HepG2 (cell line): ENCODE data around the gene IWS1. TPM values are rescaled to one million over a fixed set of nuclear protein-coding genes. Genes with fewer than 3 reads are reported as not detected.

Source experiments
- CREB1 ChIP-seq, 2 experiments: fragments of 450-650 bp in 1 of 2; IDR thresholded peaks; 2 replicates each; pipeline ENCODE4 v1.6.1; 2016 to 2017; ENCODE audit warnings: control low read depth in 1 of 2, mild to moderate bottlenecking in 1 of 2, missing compliant biosample characterization in 1 of 2, missing genetic modification characterization in 1 of 2
- EP300 ChIP-seq, 3 experiments: sonication (generic) in 1 of 3; formaldehyde crosslinking in 1 of 3; IDR thresholded peaks; 2 replicates each; pipeline versions ENCODE4 v1.5.1 to v1.6.1; 2011 to 2020; ENCODE audit warnings: low read depth in 2 of 3, low read length in 2 of 3, borderline replicate concordance in 1 of 3, improper control_type of control experiment in 1 of 3, mild to moderate bottlenecking in 1 of 3, missing genetic modification reagents in 1 of 3, moderate library complexity in 1 of 3
- HDAC1 ChIP-seq: sonication (generic); formaldehyde crosslinking; IDR thresholded peaks from 2 replicates; pipeline ENCODE4 v1.5.1; 2020; ENCODE audit warnings: mild to moderate bottlenecking, missing genetic modification reagents
- HMGXB3 ChIP-seq: sonication (generic); formaldehyde crosslinking; IDR thresholded peaks from 2 replicates; pipeline ENCODE4 v1.4.0; 2020; ENCODE audit warnings: missing genetic modification reagents, borderline replicate concordance
- IRX3 ChIP-seq: sonication (generic); formaldehyde crosslinking; IDR thresholded peaks from 2 replicates; pipeline ENCODE4 v1.8.1; 2023; ENCODE audit warnings: mild to moderate bottlenecking, low read depth, missing genetic modification reagents, borderline replicate concordance
- MAF1 ChIP-seq: sonication (generic); formaldehyde crosslinking; IDR thresholded peaks from 2 replicates; pipeline ENCODE4 v1.5.0; 2020; ENCODE audit warnings: missing genetic modification reagents, borderline replicate concordance
- NONO ChIP-seq, 2 experiments: fragments of 450-650 bp in 1 of 2; sonication (generic) in 1 of 2; formaldehyde crosslinking in 1 of 2; IDR thresholded peaks in 1 of 2; conservative IDR thresholded peaks in 1 of 2; 2 replicates each; pipeline versions ENCODE4 v1.6.1 to v1.8.0; 2017 to 2022; ENCODE audit warnings: mild to moderate bottlenecking in 1 of 2, missing genetic modification reagents in 1 of 2, moderate library complexity in 1 of 2
- PHF21A ChIP-seq: sonication (generic); formaldehyde crosslinking; IDR thresholded peaks from 2 replicates; pipeline ENCODE4 v1.5.0; 2020; ENCODE audit warnings: mild to moderate bottlenecking, missing genetic modification reagents
- POLR2AphosphoS5 ChIP-seq: IDR thresholded peaks from 2 replicates; pipeline ENCODE4 v1.6.1; 2012; ENCODE audit warnings: low read depth, low read length
- SIX1 ChIP-seq: sonication (generic); formaldehyde crosslinking; IDR thresholded peaks from 2 replicates; pipeline ENCODE4 v1.4.0; 2020; ENCODE audit warnings: missing genetic modification reagents, borderline replicate concordance
- SMAD1 ChIP-seq: sonication (generic); formaldehyde crosslinking; IDR thresholded peaks from 2 replicates; pipeline ENCODE4 v1.4.0; 2020; ENCODE audit warnings: missing genetic modification reagents, low read depth, mild to moderate bottlenecking, borderline replicate concordance
- ZBTB37 ChIP-seq: sonication (generic); formaldehyde crosslinking; IDR thresholded peaks from 2 replicates; pipeline ENCODE4 v1.4.0; 2020; ENCODE audit warnings: mild to moderate bottlenecking, missing genetic modification reagents
- ZNF101 ChIP-seq: sonication (generic); formaldehyde crosslinking; IDR thresholded peaks from 2 replicates; pipeline ENCODE4 v1.4.0; 2020; ENCODE audit warnings: mild to moderate bottlenecking, low read depth, missing genetic modification reagents, borderline replicate concordance
- ZNF329 ChIP-seq: sonication (generic); formaldehyde crosslinking; IDR thresholded peaks from 2 replicates; pipeline ENCODE4 v1.9.0; 2021; ENCODE audit warnings: low read depth, mild to moderate bottlenecking, missing genetic modification reagents
- ZNF33B ChIP-seq: sonication (generic); formaldehyde crosslinking; IDR thresholded peaks from 2 replicates; pipeline ENCODE4 v1.5.1; 2020; ENCODE audit warnings: mild to moderate bottlenecking, missing genetic modification reagents
- ZNF431 ChIP-seq: sonication (generic); formaldehyde crosslinking; IDR thresholded peaks from 2 replicates; pipeline ENCODE4 v1.9.0; 2022; ENCODE audit warnings: missing genetic modification reagents, low read depth, mild to moderate bottlenecking, borderline replicate concordance
- ZNF432 ChIP-seq: sonication (generic); formaldehyde crosslinking; IDR thresholded peaks from 2 replicates; pipeline ENCODE4 v1.5.0; 2020; ENCODE audit warnings: missing genetic modification reagents, mild to moderate bottlenecking, borderline replicate concordance
- ZNF576 ChIP-seq: sonication (generic); formaldehyde crosslinking; IDR thresholded peaks from 2 replicates; pipeline ENCODE4 v1.4.0; 2020; ENCODE audit warnings: mild to moderate bottlenecking, missing genetic modification reagents
- ZNF619 ChIP-seq: sonication (generic); formaldehyde crosslinking; IDR thresholded peaks from 2 replicates; pipeline ENCODE4 v1.4.0; 2020; ENCODE audit warnings: mild to moderate bottlenecking, missing genetic modification reagents
- ZNF670 ChIP-seq: sonication (generic); formaldehyde crosslinking; IDR thresholded peaks from 2 replicates; pipeline ENCODE4 v1.8.0; 2022; ENCODE audit warnings: mild to moderate bottlenecking, missing genetic modification reagents, borderline replicate concordance
- ZNF720 ChIP-seq: sonication (generic); formaldehyde crosslinking; IDR thresholded peaks from 2 replicates; pipeline ENCODE4 v1.4.0; 2020; ENCODE audit warnings: missing genetic modification reagents
- polyA plus RNA-seq, 8 experiments: library from polyadenylated mRNA; depleted of rRNA in 3 of 8; stranded (reverse) in 7 of 8; unstranded in 1 of 8; fragments of >200 nt; fragmentation: Illumina TruSeq in 4 of 8; extraction: Trizol in 4 of 8; gene quantifications; 2 replicates each; pipeline versions ENCODE4 v1.2.1 to v1.2.3, GENCODE V29; 2011 to 2016; ENCODE audit warnings: low read depth in 4 of 8, missing spikeins in 1 of 8, mixed read lengths in 1 of 8; ENCODE audit not compliant: insufficient read depth in 1 of 8
- total RNA-seq, 5 experiments: library from RNA; depleted of rRNA; stranded (reverse); fragments of >200 nt; fragmentation: Illumina TruSeq; extraction: Trizol; gene quantifications; 2 replicates each; pipeline ENCODE4 v1.2.3, GENCODE V29; 2016; ENCODE audit warnings: low read depth in 1 of 5

The IWS1 gene
- total and polyA plus RNA-seq, 2 of the 13 experiments (the other 11 are each of a cell fraction or from before 2014, with no cell fraction given) = 28.9 to 62.3 TPM

GRCh38 chr2:127454595-127455565 lies 71.4 kb downstream of the IWS1 start (continued):
- TF ChIP-seq HMGXB3 (CRISPR knock-in tag) = peak; percentile 95
- TF ChIP-seq ZNF432 (CRISPR knock-in tag) = no peak
- no peak; the same call in 1 of the 2 replicates for TF ChIP-seq IRX3 (CRISPR knock-in tag)
- peak; percentile 97 for TF ChIP-seq PHF21A (CRISPR knock-in tag)
- TF ChIP-seq ZNF576 (CRISPR knock-in tag) = 0 out of 2 replicates have a peak, but pooled peaks have one; percentile 53
- peak; percentile 55; the same call in 1 of the 2 replicates for TF ChIP-seq CREB1 (IDR thresholded peaks at IDR 0.05)
- TF ChIP-seq CREB1 (CRISPR knock-in tag; IDR thresholded peaks at IDR 0.05) = peak; percentile 82
- peak; percentile 86 for TF ChIP-seq HDAC1 (CRISPR knock-in tag)
- TF ChIP-seq ZNF431 (CRISPR knock-in tag) = peak; percentile 98
- TF ChIP-seq MAF1 (CRISPR knock-in tag) = no peak; the same call in 1 of the 2 replicates
- TF ChIP-seq ZNF670 (CRISPR knock-in tag) = peak; percentile 89; the same call in 1 of the 2 replicates
- TF ChIP-seq SMAD1 (CRISPR knock-in tag) = no peak
- TF ChIP-seq SIX1 (CRISPR knock-in tag) = peak; percentile 97
- peak; percentile 29; the same call in 1 of the 2 replicates for TF ChIP-seq ZNF619 (CRISPR knock-in tag)
- peak; percentile 45; the same call in 1 of the 2 replicates for TF ChIP-seq ZNF33B (CRISPR knock-in tag)
- peak; percentile 72; the same call in 1 of the 2 replicates for TF ChIP-seq ZBTB37 (CRISPR knock-in tag)
- peak; percentile 76 for TF ChIP-seq ZNF329
- peak; percentile 86 to 88 for TF ChIP-seq EP300 (IDR thresholded peaks at IDR 0.05; ENCODE audit: low read depth in 2 of 2, low read length in 2 of 2)
- peak; percentile 96 for TF ChIP-seq EP300 (CRISPR knock-in tag; IDR thresholded peaks at IDR 0.05; ENCODE audit: borderline replicate concordance)
- peak; percentile 54 for TF ChIP-seq POLR2AphosphoS5
- TF ChIP-seq ZNF720 (CRISPR knock-in tag) = peak; percentile 88; the same call in 1 of the 2 replicates
- no peak for TF ChIP-seq ZNF101
- no peak for TF ChIP-seq NONO (IDR thresholded peaks at IDR 0.05)
- TF ChIP-seq NONO (CRISPR knock-in tag; conservative IDR thresholded peaks at IDR 0.05) = peak; percentile 89
